SK-N-SH treated with all-trans-retinoic acid at 6 μM for 48 hours (cell line): ENCODE data around the gene MFAP4.

Experiments used
- ATAC-seq: fragments of 200-7000 bp; cut with Tn5 transposase; 3 replicates; pipeline ENCODE4 v1.9.1; 2020; ENCODE audit warnings: mild to moderate bottlenecking, moderate library complexity
- ARNTL ChIP-seq: fragments of 450-650 bp; formaldehyde crosslinking; IDR thresholded peaks from 2 replicates; pipeline ENCODE4 v1.5.0; 2020; ENCODE audit warnings: low read depth, mild to moderate bottlenecking, moderate library complexity, borderline replicate concordance
- CSDC2 ChIP-seq: fragments of 250-450 bp; sonication (Bioruptor Pico); IDR thresholded peaks from 2 replicates; pipeline ENCODE4 v1.5.0; 2020; ENCODE audit warnings: mild to moderate bottlenecking, moderate library complexity
- ISL1 ChIP-seq: fragments of 250-450 bp; sonication (Bioruptor Pico); IDR thresholded peaks from 2 replicates; pipeline ENCODE4 v2.1.2; 2022; ENCODE audit warnings: mild to moderate bottlenecking, moderate library complexity
- OSR1 ChIP-seq: fragments of 250-450 bp; sonication (Bioruptor Pico); IDR thresholded peaks from 2 replicates; pipeline ENCODE4 v1.8.0; 2022; ENCODE audit warnings: moderate library complexity, mild to moderate bottlenecking, inconsistent platforms
- PPARA ChIP-seq: fragments of 250-450 bp; sonication (Bioruptor Pico); IDR thresholded peaks from 2 replicates; pipeline ENCODE4 v1.5.0; 2020; ENCODE audit warnings: mild to moderate bottlenecking, borderline replicate concordance
- RARB ChIP-seq: fragments of 250-450 bp; sonication (Bioruptor Pico); IDR thresholded peaks from 2 replicates; pipeline ENCODE4 v1.8.0; 2021; ENCODE audit warnings: mild to moderate bottlenecking, moderate library complexity
- TCF4 ChIP-seq: fragments of 250-450 bp; sonication (Bioruptor Pico); IDR thresholded peaks from 2 replicates; pipeline ENCODE4 v1.8.0; 2021; ENCODE audit warnings: mild to moderate bottlenecking, moderate library complexity, borderline replicate concordance
- TSHZ2 ChIP-seq: fragments of 250-450 bp; sonication (Bioruptor Pico); IDR thresholded peaks from 2 replicates; pipeline ENCODE4 v1.5.0; 2020; ENCODE audit warnings: mild to moderate bottlenecking, moderate library complexity
- ZFP30 ChIP-seq: fragments of 450-650 bp; formaldehyde crosslinking; IDR thresholded peaks from 2 replicates; pipeline ENCODE4 v1.5.0; 2022; ENCODE audit warnings: mild to moderate bottlenecking, moderate library complexity
- ZNF565 ChIP-seq: fragments of 450-650 bp; formaldehyde crosslinking; conservative IDR thresholded peaks from 2 replicates; pipeline ENCODE4 v1.5.0; 2020; ENCODE audit warnings: low read depth, mild to moderate bottlenecking, moderate library complexity
- ZNF70 ChIP-seq: fragments of 450-650 bp; formaldehyde crosslinking; IDR thresholded peaks from 2 replicates; pipeline ENCODE4 v1.5.0; 2020; ENCODE audit warnings: mild to moderate bottlenecking, moderate library complexity
- TF ChIP-seq, protein P1 (sequence below): fragments of 250-450 bp; sonication (Bioruptor Pico); IDR thresholded peaks from 2 replicates; pipeline ENCODE4 v1.8.0; 2020; ENCODE audit warnings: mild to moderate bottlenecking, moderate library complexity, borderline replicate concordance
- TF ChIP-seq, protein P2 (sequence below): fragments of 250-450 bp; sonication (Bioruptor Pico); IDR thresholded peaks from 2 replicates; pipeline ENCODE4 v1.8.0; 2021; ENCODE audit warnings: low read depth, mild to moderate bottlenecking, moderate library complexity, borderline replicate concordance
- TF ChIP-seq, protein P3 (sequence below): fragments of 250-450 bp; sonication (Bioruptor Pico); IDR thresholded peaks from 2 replicates; pipeline ENCODE4 v1.5.1; 2020; ENCODE audit warnings: low read depth, mild to moderate bottlenecking, moderate library complexity

Gene MFAP4

DNA sequence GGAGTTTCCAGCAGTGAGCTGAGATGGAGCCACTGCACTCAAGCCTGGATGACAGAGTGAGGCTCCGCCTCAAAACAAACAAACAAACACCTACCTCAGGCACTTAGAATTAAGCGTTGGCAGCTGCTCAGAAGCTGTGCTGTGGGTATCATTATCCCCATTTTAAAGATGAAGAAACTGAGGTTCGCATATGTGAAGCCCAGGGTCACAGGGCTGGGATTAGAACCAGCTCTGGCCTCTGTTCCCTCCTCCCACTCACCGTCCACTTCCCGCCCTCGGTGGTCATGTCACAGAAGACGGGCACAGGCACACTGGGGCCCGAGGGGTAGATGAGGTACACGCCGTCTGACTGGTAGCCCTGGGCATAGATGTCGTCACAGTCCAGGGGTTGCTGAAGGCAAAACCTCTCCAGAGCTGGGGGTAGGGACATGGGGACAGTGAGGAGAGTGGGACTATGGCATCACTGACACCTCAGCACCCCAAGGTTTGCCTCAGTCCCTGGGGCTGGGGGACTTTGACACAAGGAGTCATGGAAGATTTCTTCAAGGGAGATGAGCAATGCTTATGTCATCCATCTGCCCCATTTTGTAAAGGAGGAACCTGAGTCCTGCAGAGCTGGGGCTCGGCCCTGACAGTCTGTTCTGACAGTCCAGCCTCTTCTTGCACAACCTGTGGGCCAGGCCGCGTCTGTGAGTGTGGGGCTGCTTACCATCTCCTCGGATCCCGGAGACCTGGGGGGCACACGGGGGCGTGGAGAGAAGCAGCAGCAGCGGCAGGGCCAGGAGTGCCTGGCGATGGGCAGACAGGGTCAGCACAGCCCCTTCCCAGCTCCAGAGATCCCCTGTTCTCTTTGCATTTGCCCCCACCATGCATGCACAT, 700 bp downstream of the MFAP4 start:
- ATAC-seq = peak; percentile 37
- TF ChIP-seq ZNF565 (CRISPR knock-in tag) (no peak), ZFP30 (CRISPR knock-in tag) (no peak), ISL1 (CRISPR knock-in tag) (no peak), ARNTL (CRISPR knock-in tag) (no peak), ZNF70 (CRISPR knock-in tag) (no peak), TCF4 (CRISPR knock-in tag) (no peak), TSHZ2 (CRISPR knock-in tag) (no peak), CSDC2 (CRISPR knock-in tag) (no peak)
- TF ChIP-seq, protein P1, sequence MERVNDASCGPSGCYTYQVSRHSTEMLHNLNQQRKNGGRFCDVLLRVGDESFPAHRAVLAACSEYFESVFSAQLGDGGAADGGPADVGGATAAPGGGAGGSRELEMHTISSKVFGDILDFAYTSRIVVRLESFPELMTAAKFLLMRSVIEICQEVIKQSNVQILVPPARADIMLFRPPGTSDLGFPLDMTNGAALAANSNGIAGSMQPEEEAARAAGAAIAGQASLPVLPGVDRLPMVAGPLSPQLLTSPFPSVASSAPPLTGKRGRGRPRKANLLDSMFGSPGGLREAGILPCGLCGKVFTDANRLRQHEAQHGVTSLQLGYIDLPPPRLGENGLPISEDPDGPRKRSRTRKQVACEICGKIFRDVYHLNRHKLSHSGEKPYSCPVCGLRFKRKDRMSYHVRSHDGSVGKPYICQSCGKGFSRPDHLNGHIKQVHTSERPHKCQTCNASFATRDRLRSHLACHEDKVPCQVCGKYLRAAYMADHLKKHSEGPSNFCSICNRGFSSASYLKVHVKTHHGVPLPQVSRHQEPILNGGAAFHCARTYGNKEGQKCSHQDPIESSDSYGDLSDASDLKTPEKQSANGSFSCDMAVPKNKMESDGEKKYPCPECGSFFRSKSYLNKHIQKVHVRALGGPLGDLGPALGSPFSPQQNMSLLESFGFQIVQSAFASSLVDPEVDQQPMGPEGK (CRISPR knock-in tag) = no peak
- TF ChIP-seq, protein P2, sequence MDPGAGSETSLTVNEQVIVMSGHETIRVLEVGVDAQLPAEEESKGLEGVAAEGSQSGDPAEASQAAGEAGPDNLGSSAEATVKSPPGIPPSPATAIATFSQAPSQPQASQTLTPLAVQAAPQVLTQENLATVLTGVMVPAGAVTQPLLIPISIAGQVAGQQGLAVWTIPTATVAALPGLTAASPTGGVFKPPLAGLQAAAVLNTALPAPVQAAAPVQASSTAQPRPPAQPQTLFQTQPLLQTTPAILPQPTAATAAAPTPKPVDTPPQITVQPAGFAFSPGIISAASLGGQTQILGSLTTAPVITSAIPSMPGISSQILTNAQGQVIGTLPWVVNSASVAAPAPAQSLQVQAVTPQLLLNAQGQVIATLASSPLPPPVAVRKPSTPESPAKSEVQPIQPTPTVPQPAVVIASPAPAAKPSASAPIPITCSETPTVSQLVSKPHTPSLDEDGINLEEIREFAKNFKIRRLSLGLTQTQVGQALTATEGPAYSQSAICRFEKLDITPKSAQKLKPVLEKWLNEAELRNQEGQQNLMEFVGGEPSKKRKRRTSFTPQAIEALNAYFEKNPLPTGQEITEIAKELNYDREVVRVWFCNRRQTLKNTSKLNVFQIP = no peak
- TF ChIP-seq, protein P3, sequence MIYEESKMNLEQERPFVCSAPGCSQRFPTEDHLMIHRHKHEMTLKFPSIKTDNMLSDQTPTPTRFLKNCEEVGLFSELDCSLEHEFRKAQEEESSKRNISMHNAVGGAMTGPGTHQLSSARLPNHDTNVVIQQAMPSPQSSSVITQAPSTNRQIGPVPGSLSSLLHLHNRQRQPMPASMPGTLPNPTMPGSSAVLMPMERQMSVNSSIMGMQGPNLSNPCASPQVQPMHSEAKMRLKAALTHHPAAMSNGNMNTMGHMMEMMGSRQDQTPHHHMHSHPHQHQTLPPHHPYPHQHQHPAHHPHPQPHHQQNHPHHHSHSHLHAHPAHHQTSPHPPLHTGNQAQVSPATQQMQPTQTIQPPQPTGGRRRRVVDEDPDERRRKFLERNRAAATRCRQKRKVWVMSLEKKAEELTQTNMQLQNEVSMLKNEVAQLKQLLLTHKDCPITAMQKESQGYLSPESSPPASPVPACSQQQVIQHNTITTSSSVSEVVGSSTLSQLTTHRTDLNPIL = no peak

GRCh38 chr17:19385521-19385983, 1.4 kb downstream of the MFAP4 start:
- ATAC-seq = no peak
- TF ChIP-seq, protein P3 = no peak
- TF ChIP-seq RARB = no peak
- TF ChIP-seq OSR1 (CRISPR knock-in tag) = no peak
- no peak for TF ChIP-seq PPARA (CRISPR knock-in tag)
- TF ChIP-seq, protein P2 = no peak

GRCh38 chr17:19384723-19385391, 2.1 kb downstream of the MFAP4 start:
- peak; percentile 5; the same call in 1 of the 3 replicates for ATAC-seq
- TF ChIP-seq, protein P2 = no peak
- 0 out of 2 replicates have a peak, but pooled peaks have one; percentile 39 for TF ChIP-seq TCF4 (CRISPR knock-in tag)
- TF ChIP-seq OSR1 (CRISPR knock-in tag) = no peak
- TF ChIP-seq PPARA (CRISPR knock-in tag) = no peak
- TF ChIP-seq TSHZ2 (CRISPR knock-in tag) = peak; percentile 38; the same call in 1 of the 2 replicates
